ENCODE data around the gene DNAH9.

GRCh38 chr17:11954936-11955335 lies 356.7 kb downstream of the DNAH9 start:
- TF ChIP-seq CTCF (IDR thresholded peaks at IDR 0.05; ENCODE audit: low read depth, low read length, missing input control) = no peak
- TF ChIP-seq MAX (IDR thresholded peaks at IDR 0.05) = no peak
- no peak for TF ChIP-seq ZBTB33 (IDR thresholded peaks at IDR 0.05)
- TF ChIP-seq FOXA1 (IDR thresholded peaks at IDR 0.05) = no peak
- no peak for TF ChIP-seq YY1 (IDR thresholded peaks at IDR 0.05)

All from liver (tissue), 2 donors.